DOHH2 (cell line): ENCODE data around the gene PRSS56.
"Not testable (repeated sequence)": the region's sequence is repeated elsewhere in the genome, so short reads cannot be mapped to it uniquely, and the experiment has no call there.

Source experiments
- H3F3A ChIP-seq: fragments of 200-600 bp; sonication (generic), shearing (Covaris generic); 2 replicates; pipeline ENCODE4 v1.6.0; 2016; ENCODE audit warnings: antibody characterized with exemption, mild to moderate bottlenecking; ENCODE audit not compliant: control insufficient read depth, insufficient read depth
- H3K27ac ChIP-seq: fragments of 200-600 bp; sonication (generic); 2 replicates; pipeline ENCODE4 v1.5.1; 2014; ENCODE audit warnings: low read depth, mild to moderate bottlenecking, low read length, moderate library complexity
- H3K27me3 ChIP-seq: fragments of 200-600 bp; sonication (generic); 2 replicates; pipeline ENCODE4 v1.6.1; 2014; ENCODE audit warnings: mild to moderate bottlenecking, low read length, mixed read lengths; ENCODE audit not compliant: control insufficient read depth
- H3K36me3 ChIP-seq: fragments of 200-600 bp; sonication (generic); 2 replicates; pipeline ENCODE4 v1.6.1; 2014; ENCODE audit warnings: mild to moderate bottlenecking, low read length, moderate library complexity, mixed read lengths; ENCODE audit not compliant: control insufficient read depth
- H3K4me1 ChIP-seq: fragments of 200-600 bp; sonication (generic); 2 replicates; pipeline ENCODE4 v1.6.1; 2014; ENCODE audit warnings: mild to moderate bottlenecking, low read length, mixed read lengths; ENCODE audit not compliant: control insufficient read depth
- H3K4me2 ChIP-seq: fragments of 200-600 bp; sonication (generic); 2 replicates; pipeline ENCODE4 v1.6.0; 2014; ENCODE audit warnings: mild to moderate bottlenecking, low read length, moderate library complexity
- H3K4me3 ChIP-seq: fragments of 200-600 bp; sonication (generic); 2 replicates; pipeline ENCODE4 v1.5.1; 2014; ENCODE audit warnings: mild to moderate bottlenecking, low read length, mixed read lengths
- H3K79me2 ChIP-seq: fragments of 200-600 bp; sonication (generic); 2 replicates; pipeline ENCODE4 v1.6.1; 2014; ENCODE audit warnings: mild to moderate bottlenecking, low read length, mixed read lengths; ENCODE audit not compliant: control insufficient read depth
- H3K9me2 ChIP-seq: fragments of 200-600 bp; sonication (generic); replicated peaks from 2 replicates; pipeline ENCODE4 v1.6.1; 2014; ENCODE audit warnings: mild to moderate bottlenecking, low read length, mixed read lengths; ENCODE audit not compliant: control insufficient read depth
- H3K9me3 ChIP-seq: fragments of 200-600 bp; sonication (generic); 2 replicates; pipeline ENCODE4 v1.6.1; 2014; ENCODE audit warnings: antibody characterized with exemption, low read length, mixed read lengths; ENCODE audit not compliant: control insufficient read depth, insufficient read depth
- H4K20me1 ChIP-seq: fragments of 200-600 bp; sonication (generic); 2 replicates; pipeline ENCODE4 v1.6.0; 2014; ENCODE audit warnings: low read depth, mild to moderate bottlenecking, antibody characterized with exemption, low read length, moderate library complexity; ENCODE audit not compliant: control insufficient read depth, insufficient read depth
- CTCF ChIP-seq: fragments of 200-600 bp; sonication (generic); IDR thresholded peaks from one replicate; pipeline ENCODE4 v1.5.1; 2014; ENCODE audit warnings: antibody characterized with exemption, mild to moderate bottlenecking, low read depth, low read length; ENCODE audit not compliant: poor library complexity, severe bottlenecking
- EZH2phosphoT487 ChIP-seq: fragments of 200-600 bp; sonication (generic); IDR thresholded peaks from 2 replicates; pipeline ENCODE4 v1.6.1; 2017; ENCODE audit warnings: borderline replicate concordance, mild to moderate bottlenecking, antibody characterized with exemption, low read length, moderate library complexity, mixed read lengths

PRSS56 gene

GRCh38 chr2:232530626-232531260 lies 10.6 kb downstream of the PRSS56 start:
- Histone ChIP-seq H3K27ac (no peak overlapping the region), H3K4me2 (no peak overlapping the region), H3K9me2 (no peaks in the 10 kb centered on the region), H4K20me1 (no peaks in the 10 kb centered on the region), H3K4me3 (no peak overlapping the region), H3K9me3 (no peaks in the 10 kb centered on the region), H3K79me2 (no peaks in the 10 kb centered on the region), H3F3A (peaks cover 9% of the 10 kb centered on the region; the same call in 1 of the 2 replicates), H3K4me1 (peaks cover 62% of the 10 kb centered on the region), H3K27me3 (no peaks in the 10 kb centered on the region), H3K36me3 (no peaks in the 10 kb centered on the region)
- TF ChIP-seq EZH2phosphoT487 (no peak), CTCF (no peak)

GRCh38 chr2:232532419-232532818 lies 12.2 kb downstream of the PRSS56 start:
- 0 out of 2 replicates have a peak overlapping the region, but pooled peaks have one; percentile 3 for H3K4me3 ChIP-seq
- no peaks in the 10 kb centered on the region for H4K20me1 ChIP-seq
- peak overlapping the region; percentile 37 for H3K27ac ChIP-seq
- peaks cover 9% of the 10 kb centered on the region; the same call in 1 of the 2 replicates for H3F3A ChIP-seq
- no peaks in the 10 kb centered on the region for H3K36me3 ChIP-seq
- H3K9me3 ChIP-seq, result no peaks in the 10 kb centered on the region
- H3K9me2 ChIP-seq, result no peaks in the 10 kb centered on the region
- peak overlapping the region; percentile 39 for H3K4me2 ChIP-seq
- H3K27me3 ChIP-seq, result no peaks in the 10 kb centered on the region
- TF ChIP-seq CTCF (no peak), EZH2phosphoT487 (no peak)
- H3K4me1 ChIP-seq, result peaks cover 71% of the 10 kb centered on the region
- H3K79me2 ChIP-seq, result no peaks in the 10 kb centered on the region

DNA sequence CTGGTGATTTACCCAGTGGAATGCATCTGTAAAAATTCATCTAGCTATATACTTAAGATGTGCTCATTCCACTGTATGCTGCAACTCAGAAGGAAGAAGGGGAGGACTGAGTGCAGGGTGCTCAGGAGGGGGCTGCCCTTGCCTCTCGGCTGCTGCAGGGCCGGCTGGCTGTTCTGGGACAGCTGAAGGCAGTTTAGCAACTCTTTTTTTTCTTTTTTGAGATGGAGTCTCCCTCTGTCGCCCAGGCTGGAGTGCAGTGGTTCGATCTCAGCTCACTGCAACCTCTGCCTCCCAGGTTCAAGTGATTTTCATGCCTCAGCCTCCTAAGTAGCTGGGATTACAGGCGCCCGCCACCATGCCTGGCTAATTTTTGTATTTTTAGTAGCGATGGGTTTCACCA lies 12.6 kb downstream of the PRSS56 start:
- not testable (repeated sequence) for H3F3A ChIP-seq, H3K9me2 ChIP-seq, H3K27me3 ChIP-seq, H3K36me3 ChIP-seq, H3K79me2 ChIP-seq, H3K9me3 ChIP-seq, H4K20me1 ChIP-seq
- Histone ChIP-seq H3K4me2 (peak overlapping the region; percentile 39), H3K4me1 (peaks cover 71% of the 10 kb centered on the region), H3K27ac (peak overlapping the region; percentile 37), H3K4me3 (0 out of 2 replicates have a peak overlapping the region, but pooled peaks have one; percentile 3)

DNA sequence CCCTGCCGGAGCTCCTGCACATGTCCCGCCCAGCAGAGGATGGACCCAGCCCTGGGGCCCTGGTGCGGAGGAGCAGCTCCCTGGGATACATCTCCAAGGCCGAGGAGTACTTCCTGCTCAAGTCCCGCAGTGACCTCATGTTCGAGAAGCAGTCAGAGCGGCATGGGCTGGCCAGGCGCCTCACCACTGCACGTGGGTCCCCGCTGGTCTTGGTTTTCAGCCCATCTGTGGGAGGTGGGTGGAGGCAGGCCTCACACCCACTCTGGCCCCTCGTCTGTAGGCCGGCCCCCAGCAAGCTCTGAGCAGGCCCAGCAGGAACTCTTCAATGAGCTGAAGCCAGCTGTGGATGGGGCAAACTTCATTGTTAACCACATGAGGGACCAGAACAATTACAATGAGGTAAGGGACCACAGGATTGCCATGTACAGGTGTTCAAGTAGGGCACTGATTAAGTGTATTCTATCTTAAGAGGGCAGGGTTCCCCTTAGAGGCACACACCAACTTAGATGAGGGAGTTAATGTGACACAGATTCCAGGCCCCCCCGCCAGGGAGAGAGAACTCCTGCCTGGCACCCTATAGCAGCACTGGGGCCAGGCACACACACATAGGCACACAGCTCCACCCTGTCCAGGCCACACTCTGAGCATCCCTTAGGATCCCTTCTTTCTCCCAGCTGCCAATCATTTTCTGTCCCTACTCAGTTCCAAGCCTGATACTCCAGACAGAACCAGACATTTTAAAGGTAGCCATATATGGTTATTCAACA lies 13.9 kb downstream of the PRSS56 start:
- H3K36me3 ChIP-seq, result no peaks in the 10 kb centered on the region
- no peaks in the 10 kb centered on the region for H3K27me3 ChIP-seq
- H3K4me2 ChIP-seq, result no peak overlapping the region
- H3F3A ChIP-seq, result peaks cover 9% of the 10 kb centered on the region; the same call in 1 of the 2 replicates
- H3K9me3 ChIP-seq, result no peaks in the 10 kb centered on the region
- H3K4me1 ChIP-seq, result peaks cover 70% of the 10 kb centered on the region
- no peak overlapping the region for H3K4me3 ChIP-seq
- no peak overlapping the region for H3K27ac ChIP-seq
- H3K79me2 ChIP-seq, result no peaks in the 10 kb centered on the region
- no peaks in the 10 kb centered on the region for H4K20me1 ChIP-seq
- H3K9me2 ChIP-seq, result no peaks in the 10 kb centered on the region
- TF ChIP-seq EZH2phosphoT487 (no peak), CTCF (no peak)
